Neural cell (in vitro differentiated cells): ENCODE data around the gene ACTG2. TPM values are rescaled to one million over a fixed set of nuclear protein-coding genes. Genes with fewer than 3 reads are reported as not detected.

ENCODE experiments used
- H2AFZ ChIP-seq: fragments of 200-600, 300-800 bp; sonication (generic), shearing (Covaris generic); 2 replicates; pipeline ENCODE4 v1.6.0; 2014; ENCODE audit warnings: low read depth, mild to moderate bottlenecking, antibody characterized with exemption, low read length, moderate library complexity
- H3F3A ChIP-seq: fragments of 200-600 bp; shearing (Covaris generic); 2 replicates; pipeline ENCODE4 v1.6.1; 2016; ENCODE audit warnings: mild to moderate bottlenecking, moderate library complexity, mixed read lengths, antibody characterized with exemption, low read length; ENCODE audit not compliant: insufficient read depth, poor library complexity, severe bottlenecking
- H3K27ac ChIP-seq: fragments of 200-600, 300-800 bp; sonication (generic), shearing (Covaris generic); 2 replicates; pipeline ENCODE4 v1.5.1; 2014; ENCODE audit warnings: mild to moderate bottlenecking, low read length, moderate library complexity
- H3K27me3 ChIP-seq: fragments of 300-800, 200-600 bp; sonication (generic), shearing (Covaris generic); 2 replicates; pipeline ENCODE4 v1.6.0; 2014; ENCODE audit warnings: mild to moderate bottlenecking, low read depth, low read length, moderate library complexity; ENCODE audit not compliant: insufficient read depth
- H3K36me3 ChIP-seq: fragments of 300-800, 200-600 bp; sonication (generic), shearing (Covaris generic); 2 replicates; pipeline ENCODE4 v1.5.1; 2014; ENCODE audit warnings: mild to moderate bottlenecking, antibody characterized with exemption, low read length, moderate library complexity; ENCODE audit not compliant: insufficient read depth
- H3K4me2 ChIP-seq: fragments of 300-800, 200-600 bp; sonication (generic), shearing (Covaris generic); 2 replicates; pipeline ENCODE4 v1.6.0; 2014; ENCODE audit warnings: mild to moderate bottlenecking, low read length
- H3K4me3 ChIP-seq: fragments of 300-800, 200-600 bp; sonication (generic), shearing (Covaris generic); 2 replicates; pipeline ENCODE4 v1.5.1; 2014; ENCODE audit warnings: mild to moderate bottlenecking, low read length, moderate library complexity
- H3K79me2 ChIP-seq: fragments of 200-600 bp; shearing (Covaris generic); replicated peaks from 2 replicates; pipeline ENCODE4 v1.6.0; 2014; ENCODE audit warnings: mild to moderate bottlenecking, low read length, moderate library complexity; ENCODE audit not compliant: insufficient read depth
- H3K9ac ChIP-seq: fragments of 300-800, 200-600 bp; sonication (generic), shearing (Covaris generic); 2 replicates; pipeline ENCODE4 v1.6.1; 2016; ENCODE audit warnings: mild to moderate bottlenecking, low read length, mixed read lengths
- H3K9me2 ChIP-seq: fragments of 200-600 bp; shearing (Covaris generic); 2 replicates; pipeline ENCODE4 v1.6.1; 2016; ENCODE audit warnings: mild to moderate bottlenecking, low read length, mixed read lengths; ENCODE audit not compliant: insufficient read depth
- H3K9me3 ChIP-seq: fragments of 200-600, 300-800 bp; sonication (generic), shearing (Covaris generic); 2 replicates; pipeline ENCODE4 v1.6.1; 2016; ENCODE audit warnings: mild to moderate bottlenecking, mixed run types, low read length, moderate library complexity, mixed read lengths
- H4K20me1 ChIP-seq: fragments of 200-600 bp; shearing (Covaris generic); 2 replicates; pipeline ENCODE4 v1.6.1; 2016; ENCODE audit warnings: mild to moderate bottlenecking, mixed run types; ENCODE audit not compliant: insufficient read depth
- CTCF ChIP-seq: fragments of 450-650 bp; IDR thresholded peaks from 2 replicates; pipeline ENCODE4 v1.5.1; 2014; ENCODE audit warnings: antibody characterized with exemption, mild to moderate bottlenecking, moderate library complexity; ENCODE audit not compliant: poor library complexity, severe bottlenecking
- EP300 ChIP-seq: fragments of 450-650 bp; conservative IDR thresholded peaks from 2 replicates; pipeline ENCODE4 v1.6.1; 2014; ENCODE audit warnings: antibody characterized with exemption, mild to moderate bottlenecking, moderate library complexity; ENCODE audit not compliant: poor library complexity, severe bottlenecking
- EZH2 ChIP-seq: fragments of 200-600, 300-800 bp; shearing (Covaris generic), sonication (generic); IDR thresholded peaks from 2 replicates; pipeline ENCODE4 v1.6.1; 2014; ENCODE audit warnings: antibody characterized with exemption, low read length, borderline replicate concordance, mild to moderate bottlenecking; ENCODE audit not compliant: insufficient read depth, poor library complexity, severe bottlenecking
- MXI1 ChIP-seq: fragments of 450-650 bp; conservative IDR thresholded peaks from 2 replicates; pipeline ENCODE4 v1.6.1; 2014; ENCODE audit warnings: antibody characterized with exemption, mild to moderate bottlenecking; ENCODE audit not compliant: poor library complexity, severe bottlenecking
- POLR2AphosphoS5 ChIP-seq: IDR thresholded peaks from 2 replicates; pipeline ENCODE4 v1.6.1; 2012
- RAD21 ChIP-seq: fragments of 450-650 bp; conservative IDR thresholded peaks from 2 replicates; pipeline ENCODE4 v1.6.1; 2014; ENCODE audit warnings: antibody characterized with exemption, mild to moderate bottlenecking, moderate library complexity
- REST ChIP-seq: IDR thresholded peaks from 2 replicates; pipeline ENCODE4 v1.6.1; 2012; ENCODE audit warnings: borderline replicate concordance
- SMC3 ChIP-seq: fragments of 450-650 bp; conservative IDR thresholded peaks from 2 replicates; pipeline ENCODE4 v1.6.1; 2014; ENCODE audit warnings: antibody characterized with exemption, mild to moderate bottlenecking, moderate library complexity; ENCODE audit not compliant: poor library complexity
- TAF1 ChIP-seq: IDR thresholded peaks from 2 replicates; pipeline ENCODE4 v1.6.1; 2012; ENCODE audit warnings: low read depth
- polyA plus RNA-seq: library from polyadenylated mRNA; depleted of rRNA; stranded (reverse); fragments of >200 nt; gene quantifications from 2 replicates; pipeline ENCODE4 v1.2.3, GENCODE V29; 2014

The ACTG2 gene
- polyA plus RNA-seq, 1 donor from 2014 or later: 0.67 TPM

- Histone ChIP-seq H3F3A (no peaks in the 10 kb centered on the region), H3K36me3 (no peaks in the 10 kb centered on the region), H3K27ac (no peak overlapping the region), H3K9ac (no peak overlapping the region), H3K9me2 (no peaks in the 10 kb centered on the region), H4K20me1 (no peaks in the 10 kb centered on the region), H2AFZ (no peak overlapping the region), H3K27me3 (no peaks in the 10 kb centered on the region), H3K4me3 (no peak overlapping the region), H3K9me3 (no peaks in the 10 kb centered on the region), H3K4me2 (no peak overlapping the region), H3K79me2 (no peaks in the 10 kb centered on the region)
- TF ChIP-seq SMC3: no peak
- TF ChIP-seq POLR2AphosphoS5: no peak
- TF ChIP-seq MXI1: no peak
- TF ChIP-seq RAD21: no peak
- TF ChIP-seq CTCF: no peak
- TF ChIP-seq EZH2: no peak
- no peak for TF ChIP-seq EP300
- no peak for TF ChIP-seq TAF1
- TF ChIP-seq REST: no peak
These were observed 15.1 kb downstream of the ACTG2 start for GRCh38 chr2:73907840-73908452.

- Histone ChIP-seq H3K4me2 (no peak overlapping the region), H3K79me2 (no peaks in the 10 kb centered on the region), H3F3A (no peaks in the 10 kb centered on the region), H3K9ac (no peak overlapping the region), H3K27ac (no peak overlapping the region), H3K27me3 (no peaks in the 10 kb centered on the region), H4K20me1 (no peaks in the 10 kb centered on the region), H3K9me3 (no peaks in the 10 kb centered on the region), H3K4me3 (no peak overlapping the region), H2AFZ (no peak overlapping the region), H3K36me3 (no peaks in the 10 kb centered on the region), H3K9me2 (no peaks in the 10 kb centered on the region)
- no peak for TF ChIP-seq REST
- TF ChIP-seq EP300: no peak
- TF ChIP-seq SMC3: no peak
- no peak for TF ChIP-seq MXI1
- no peak for TF ChIP-seq RAD21
- no peak for TF ChIP-seq TAF1
- TF ChIP-seq CTCF: no peak
- no peak for TF ChIP-seq EZH2
- no peak for TF ChIP-seq POLR2AphosphoS5
These were observed 16.2 kb downstream of the ACTG2 start for GRCh38 chr2:73908689-73909652.
